Measurements from ENCODE around the gene CD38. TPM values are rescaled to one million over a fixed set of nuclear protein-coding genes. Genes with fewer than 3 reads are reported as not detected.

CD38 gene
- total and polyA plus RNA-seq, 4 donors = 3.2 to 9.4 (median 5.3) TPM

- Histone ChIP-seq H3K4me1 (ENCODE audit: control insufficient read depth in 4 of 4, insufficient read depth in 4 of 4, low read length in 3 of 4) (peaks cover 0 to 17% (median 5%) of the 10 kb centered on the region in 4 donors), H3K9ac (ENCODE audit: low read depth in 1 of 2, low read length in 2 of 2) (peak overlapping the region; percentile 62 to 73), H3K4me3 (ENCODE audit: low read depth in 1 of 3, low read length in 3 of 3) (peak overlapping the region; percentile 79 to 88 (median 83)), H3K36me3 (ENCODE audit: control insufficient read depth in 4 of 4, insufficient read depth in 3 of 4, low read depth in 1 of 4, low read length in 3 of 4) (no peaks in the 10 kb centered on the region), H3K9me3 (ENCODE audit: control insufficient read depth in 4 of 4, low read length in 3 of 4) (no peaks in the 10 kb centered on the region), H3K27ac (ENCODE audit: low read depth in 1 of 2, low read length in 2 of 2) (peak overlapping the region; percentile 19 to 79), H3K27me3 (ENCODE audit: control insufficient read depth in 4 of 4, insufficient read depth in 4 of 4, low read length in 3 of 4) (no peaks in the 10 kb centered on the region)
- DNase-seq (ENCODE audit: low spot score) = peak; percentile 41
- peak; percentile 56 for TF ChIP-seq REST (IDR thresholded peaks at IDR 0.05)
- peak; percentile 10 for TF ChIP-seq NR2F2 (IDR thresholded peaks at IDR 0.05)
- TF ChIP-seq FOXA1 (IDR thresholded peaks at IDR 0.05) = no peak
- peak; percentile 87 for TF ChIP-seq YY1 (IDR thresholded peaks at IDR 0.05)
- no peak for TF ChIP-seq HNF4G (IDR thresholded peaks at IDR 0.05)
- TF ChIP-seq EGR1 (IDR thresholded peaks at IDR 0.05; ENCODE audit: low read depth in 2 of 2) = no peak
- TF ChIP-seq GABPA (IDR thresholded peaks at IDR 0.05 in 1 of 2, conservative IDR thresholded peaks at IDR 0.05 in 1 of 2) = peak in 1 of 2 donors; percentile 62
- TF ChIP-seq MAX (IDR thresholded peaks at IDR 0.05) = peak; percentile 78
- TF ChIP-seq RXRA (IDR thresholded peaks at IDR 0.05) = peak; percentile 51 to 55
- peak; percentile 55 for TF ChIP-seq SP1 (IDR thresholded peaks at IDR 0.05)
- peak; percentile 31 for TF ChIP-seq FOXA2 (IDR thresholded peaks at IDR 0.05)
- TF ChIP-seq CTCF (IDR thresholded peaks at IDR 0.05; ENCODE audit: low read depth, low read length, missing input control) = peak; percentile 37
- TF ChIP-seq TAF1 (conservative IDR thresholded peaks at IDR 0.05) = peak; percentile 72
- TF ChIP-seq ATF3 (IDR thresholded peaks at IDR 0.05) = no peak
- no peak for TF ChIP-seq JUND (IDR thresholded peaks at IDR 0.05)
- peak; percentile 72 to 74 for TF ChIP-seq RAD21 (IDR thresholded peaks at IDR 0.05)
- peak; percentile 45 to 57 for TF ChIP-seq HNF4A (conservative IDR thresholded peaks at IDR 0.05)
- peak; percentile 50 for TF ChIP-seq ZBTB33 (IDR thresholded peaks at IDR 0.05)
- under 1% methylated on average over 14 of the region's 14 CpGs for whole genome bisulfite sequencing
Measured at GRCh38 chr4:15779306-15779705, 1.2 kb downstream of the CD38 start.
